GM23338 (cell line): ENCODE data around the gene HMOX1. TPM values are rescaled to one million over a fixed set of nuclear protein-coding genes. Genes with fewer than 3 reads are reported as not detected.

Source experiments
- ATAC-seq: fragments of 200-7000 bp; cut with Tn5 transposase; 3 replicates; pipeline ENCODE4 v1.9.1; 2020
- DNase-seq: peaks from one replicate; pipeline ENCODE4 v3.0.0-alpha.2; 2015; ENCODE audit warnings: low spot score
- H2AFZ ChIP-seq: fragments of 200-600 bp; sonication (generic); 2 replicates; pipeline ENCODE4 v1.8.0; 2016; ENCODE audit warnings: antibody characterized with exemption, mild to moderate bottlenecking, moderate library complexity
- H3F3A ChIP-seq: fragments of 200-600 bp; sonication (generic); replicated peaks from 2 replicates; pipeline ENCODE4 v1.8.0; 2017; ENCODE audit warnings: antibody characterized with exemption, mixed run types, low read depth
- H3K27ac ChIP-seq: fragments of 200-600 bp; sonication (generic); 2 replicates; pipeline ENCODE4 v1.6.1; 2016; ENCODE audit warnings: low read depth
- H3K27me3 ChIP-seq: fragments of 200-600 bp; sonication (generic); 2 replicates; pipeline ENCODE4 v1.8.0; 2016; ENCODE audit warnings: mild to moderate bottlenecking, mixed run types, moderate library complexity; ENCODE audit not compliant: insufficient read depth
- H3K36me3 ChIP-seq: fragments of 200-600 bp; sonication (generic); 2 replicates; pipeline ENCODE4 v1.8.0; 2016; ENCODE audit warnings: mild to moderate bottlenecking; ENCODE audit not compliant: insufficient read depth
- H3K4me1 ChIP-seq: fragments of 200-600 bp; sonication (generic); 2 replicates; pipeline ENCODE4 v1.8.0; 2016; ENCODE audit warnings: mild to moderate bottlenecking, moderate library complexity; ENCODE audit not compliant: insufficient read depth
- H3K4me2 ChIP-seq: fragments of 200-600 bp; sonication (generic); 2 replicates; pipeline ENCODE4 v1.7.1; 2017; ENCODE audit warnings: mixed run types
- H3K4me3 ChIP-seq: fragments of 200-600 bp; sonication (generic); 2 replicates; pipeline ENCODE4 v1.6.1; 2016; ENCODE audit warnings: mixed run types
- H3K79me2 ChIP-seq: fragments of 200-600 bp; sonication (generic); replicated peaks from 2 replicates; pipeline ENCODE4 v1.8.0; 2017; ENCODE audit warnings: mild to moderate bottlenecking; ENCODE audit not compliant: insufficient read depth
- H3K9me2 ChIP-seq: fragments of 200-600 bp; sonication (generic); 2 replicates; pipeline ENCODE4 v1.8.0; 2017; ENCODE audit not compliant: insufficient read depth
- H4K20me1 ChIP-seq: fragments of 200-600 bp; sonication (generic); replicated peaks from 2 replicates; pipeline ENCODE4 v1.8.0; 2017; ENCODE audit warnings: mild to moderate bottlenecking; ENCODE audit not compliant: insufficient read depth
- H3K27ac Mint-ChIP-seq: 2 replicates; pipeline ENCODE4 v1.8.0; 2020; ENCODE audit warnings: inconsistent platforms, mild to moderate bottlenecking, moderate library complexity, mixed read lengths
- H3K27me3 Mint-ChIP-seq: 3 replicates; pipeline ENCODE4 v1.8.0; 2022; ENCODE audit warnings: low read depth, mild to moderate bottlenecking, moderate library complexity, mixed read lengths, inconsistent platforms; ENCODE audit not compliant: insufficient read depth, poor library complexity
- H3K36me3 Mint-ChIP-seq: 3 replicates; pipeline ENCODE4 v1.8.0; 2021; ENCODE audit warnings: low read depth, mild to moderate bottlenecking, inconsistent platforms, moderate library complexity, mixed read lengths
- H3K4me1 Mint-ChIP-seq: 3 replicates; pipeline ENCODE4 v1.8.0; 2020; ENCODE audit warnings: mild to moderate bottlenecking, inconsistent platforms, mixed read lengths
- H3K4me3 Mint-ChIP-seq: 3 replicates; pipeline ENCODE4 v1.8.0; 2021; ENCODE audit warnings: moderate library complexity, mild to moderate bottlenecking, inconsistent platforms, mixed read lengths
- H3K9me3 Mint-ChIP-seq: 3 replicates; pipeline ENCODE4 v1.8.0; 2020; ENCODE audit warnings: moderate library complexity, mild to moderate bottlenecking, inconsistent platforms, mixed read lengths
- CREB1 ChIP-seq: fragments of 250-450 bp; sonication (Bioruptor Pico); IDR thresholded peaks from 2 replicates; pipeline ENCODE4 v1.5.0; 2020; ENCODE audit warnings: low read depth, mild to moderate bottlenecking, moderate library complexity
- EZH2 ChIP-seq: fragments of 200-600 bp; sonication (generic); IDR thresholded peaks from one replicate; pipeline ENCODE4 v1.8.0; 2017; ENCODE audit warnings: antibody characterized with exemption, mild to moderate bottlenecking, low read depth; ENCODE audit not compliant: unreplicated experiment
- EZH2phosphoT487 ChIP-seq: fragments of 200-600 bp; sonication (generic); IDR thresholded peaks from one replicate; pipeline ENCODE4 v1.8.1; 2018; ENCODE audit warnings: antibody characterized with exemption; ENCODE audit not compliant: unreplicated experiment
- POLR2AphosphoS5 ChIP-seq: IDR thresholded peaks from 2 replicates; pipeline ENCODE4 v1.6.1; 2016; ENCODE audit warnings: antibody characterized with exemption, low read depth
- STAT1 ChIP-seq: IDR thresholded peaks from one replicate; pipeline ENCODE4 v1.6.1; 2016; ENCODE audit warnings: antibody characterized with exemption; ENCODE audit not compliant: unreplicated experiment
- ZNF331 ChIP-seq: fragments of 250-450 bp; sonication (Bioruptor Pico); IDR thresholded peaks from 2 replicates; pipeline ENCODE4 v1.5.0; 2020; ENCODE audit warnings: low read depth, mild to moderate bottlenecking, moderate library complexity
- polyA plus RNA-seq: library from polyadenylated mRNA; unstranded; fragments of >200 nt; fragmentation: Nextera tagmentation; extraction: Ambion mirVana; gene quantifications from 2 replicates; pipeline ENCODE4 v1.2.1, GENCODE V29; 2016
- total RNA-seq: library from RNA; depleted of rRNA; stranded (reverse); fragments of >200 nt; shearing (Covaris generic); gene quantifications from 2 replicates; pipeline ENCODE4 v1.2.3, GENCODE V29; 2014
- TF ChIP-seq, protein P1 (sequence below): fragments of 250-450 bp; sonication (Bioruptor Pico); IDR thresholded peaks from 2 replicates; pipeline ENCODE4 v1.5.0; 2020; ENCODE audit warnings: mild to moderate bottlenecking, moderate library complexity
- TF ChIP-seq, protein P2 (sequence below), 2 experiments: fragments of 200-600 bp in 1 of 2; sonication (generic) in 1 of 2; conservative IDR thresholded peaks; 2 replicates each; pipeline versions ENCODE4 v1.5.1 to v1.6.1; 2016 to 2017; ENCODE audit warnings: antibody characterized with exemption in 2 of 2, low read depth in 2 of 2, mild to moderate bottlenecking in 2 of 2, moderate library complexity in 1 of 2

HMOX1 gene
- total and polyA plus RNA-seq, 2 experiments from 2014 or later, result 10.9 to 22.6 TPM

DNA sequence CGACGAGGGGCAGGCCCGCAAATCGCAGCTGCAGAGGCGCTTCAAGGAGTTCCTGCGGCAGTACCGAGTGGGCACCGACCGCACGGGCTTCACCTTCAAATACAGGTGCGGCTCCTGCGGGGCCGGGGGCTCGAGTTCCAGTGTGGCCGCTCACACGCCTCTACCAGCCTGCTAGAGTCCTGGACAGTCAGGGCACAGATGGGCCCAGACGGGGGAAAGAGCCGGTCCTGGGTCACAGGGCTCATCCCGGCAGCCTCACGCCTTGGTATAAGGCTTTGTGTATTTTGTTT is 19.6 kb downstream of the HMOX1 start (continued):
- TF ChIP-seq, protein P1, sequence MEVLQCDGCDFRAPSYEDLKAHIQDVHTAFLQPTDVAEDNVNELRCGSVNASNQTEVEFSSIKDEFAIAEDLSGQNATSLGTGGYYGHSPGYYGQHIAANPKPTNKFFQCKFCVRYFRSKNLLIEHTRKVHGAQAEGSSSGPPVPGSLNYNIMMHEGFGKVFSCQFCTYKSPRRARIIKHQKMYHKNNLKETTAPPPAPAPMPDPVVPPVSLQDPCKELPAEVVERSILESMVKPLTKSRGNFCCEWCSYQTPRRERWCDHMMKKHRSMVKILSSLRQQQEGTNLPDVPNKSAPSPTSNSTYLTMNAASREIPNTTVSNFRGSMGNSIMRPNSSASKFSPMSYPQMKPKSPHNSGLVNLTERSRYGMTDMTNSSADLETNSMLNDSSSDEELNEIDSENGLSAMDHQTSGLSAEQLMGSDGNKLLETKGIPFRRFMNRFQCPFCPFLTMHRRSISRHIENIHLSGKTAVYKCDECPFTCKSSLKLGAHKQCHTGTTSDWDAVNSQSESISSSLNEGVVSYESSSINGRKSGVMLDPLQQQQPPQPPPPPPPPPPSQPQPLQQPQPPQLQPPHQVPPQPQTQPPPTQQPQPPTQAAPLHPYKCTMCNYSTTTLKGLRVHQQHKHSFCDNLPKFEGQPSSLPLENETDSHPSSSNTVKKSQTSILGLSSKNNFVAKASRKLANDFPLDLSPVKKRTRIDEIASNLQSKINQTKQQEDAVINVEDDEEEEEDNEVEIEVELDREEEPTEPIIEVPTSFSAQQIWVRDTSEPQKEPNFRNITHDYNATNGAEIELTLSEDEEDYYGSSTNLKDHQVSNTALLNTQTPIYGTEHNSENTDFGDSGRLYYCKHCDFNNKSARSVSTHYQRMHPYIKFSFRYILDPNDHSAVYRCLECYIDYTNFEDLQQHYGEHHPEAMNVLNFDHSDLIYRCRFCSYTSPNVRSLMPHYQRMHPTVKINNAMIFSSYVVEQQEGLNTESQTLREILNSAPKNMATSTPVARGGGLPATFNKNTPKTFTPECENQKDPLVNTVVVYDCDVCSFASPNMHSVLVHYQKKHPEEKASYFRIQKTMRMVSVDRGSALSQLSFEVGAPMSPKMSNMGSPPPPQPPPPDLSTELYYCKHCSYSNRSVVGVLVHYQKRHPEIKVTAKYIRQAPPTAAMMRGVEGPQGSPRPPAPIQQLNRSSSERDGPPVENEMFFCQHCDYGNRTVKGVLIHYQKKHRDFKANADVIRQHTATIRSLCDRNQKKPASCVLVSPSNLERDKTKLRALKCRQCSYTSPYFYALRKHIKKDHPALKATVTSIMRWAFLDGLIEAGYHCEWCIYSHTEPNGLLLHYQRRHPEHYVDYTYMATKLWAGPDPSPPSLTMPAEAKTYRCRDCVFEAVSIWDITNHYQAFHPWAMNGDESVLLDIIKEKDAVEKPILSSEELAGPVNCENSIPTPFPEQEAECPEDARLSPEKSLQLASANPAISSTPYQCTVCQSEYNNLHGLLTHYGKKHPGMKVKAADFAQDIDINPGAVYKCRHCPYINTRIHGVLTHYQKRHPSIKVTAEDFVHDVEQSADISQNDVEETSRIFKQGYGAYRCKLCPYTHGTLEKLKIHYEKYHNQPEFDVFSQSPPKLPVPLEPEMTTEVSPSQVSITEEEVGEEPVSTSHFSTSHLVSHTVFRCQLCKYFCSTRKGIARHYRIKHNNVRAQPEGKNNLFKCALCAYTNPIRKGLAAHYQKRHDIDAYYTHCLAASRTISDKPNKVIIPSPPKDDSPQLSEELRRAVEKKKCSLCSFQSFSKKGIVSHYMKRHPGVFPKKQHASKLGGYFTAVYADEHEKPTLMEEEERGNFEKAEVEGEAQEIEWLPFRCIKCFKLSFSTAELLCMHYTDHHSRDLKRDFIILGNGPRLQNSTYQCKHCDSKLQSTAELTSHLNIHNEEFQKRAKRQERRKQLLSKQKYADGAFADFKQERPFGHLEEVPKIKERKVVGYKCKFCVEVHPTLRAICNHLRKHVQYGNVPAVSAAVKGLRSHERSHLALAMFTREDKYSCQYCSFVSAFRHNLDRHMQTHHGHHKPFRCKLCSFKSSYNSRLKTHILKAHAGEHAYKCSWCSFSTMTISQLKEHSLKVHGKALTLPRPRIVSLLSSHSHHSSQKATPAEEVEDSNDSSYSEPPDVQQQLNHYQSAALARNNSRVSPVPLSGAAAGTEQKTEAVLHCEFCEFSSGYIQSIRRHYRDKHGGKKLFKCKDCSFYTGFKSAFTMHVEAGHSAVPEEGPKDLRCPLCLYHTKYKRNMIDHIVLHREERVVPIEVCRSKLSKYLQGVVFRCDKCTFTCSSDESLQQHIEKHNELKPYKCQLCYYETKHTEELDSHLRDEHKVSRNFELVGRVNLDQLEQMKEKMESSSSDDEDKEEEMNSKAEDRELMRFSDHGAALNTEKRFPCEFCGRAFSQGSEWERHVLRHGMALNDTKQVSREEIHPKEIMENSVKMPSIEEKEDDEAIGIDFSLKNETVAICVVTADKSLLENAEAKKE, result no peak
- TF ChIP-seq POLR2AphosphoS5 (no peak), EZH2 (no peak)

DNA sequence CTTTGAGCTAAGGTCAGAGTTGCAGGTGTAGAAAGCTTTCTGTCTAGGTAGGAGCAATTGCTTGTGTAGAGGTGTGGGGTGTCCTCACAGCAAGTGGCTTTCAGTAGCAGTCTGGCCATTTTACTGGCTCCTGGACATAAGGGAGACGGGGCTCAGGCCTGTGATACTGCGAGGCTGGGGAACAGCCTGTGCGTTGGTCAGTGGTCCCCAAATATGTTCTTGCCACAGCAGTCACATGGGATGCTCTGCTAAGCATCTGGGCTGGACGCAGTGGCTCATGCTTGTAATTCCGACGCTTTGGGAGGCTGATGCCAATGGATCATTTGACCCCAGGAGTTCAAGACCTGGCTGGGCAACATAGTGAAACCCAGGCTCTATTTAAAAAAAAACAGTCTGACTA is 21.0 kb downstream of the HMOX1 start:
- H2AFZ ChIP-seq, result no peak overlapping the region
- H3K4me3 ChIP-seq, result peak overlapping the region; percentile 79; the same call in 1 of the 2 replicates
- peak overlapping the region; percentile 99 for H3K4me3 Mint-ChIP-seq
- peaks cover 8% of the 10 kb centered on the region; the same call in 1 of the 2 replicates for H4K20me1 ChIP-seq
- H3K36me3 Mint-ChIP-seq, result peaks cover 73% of the 10 kb centered on the region
- H3K4me2 ChIP-seq, result peak overlapping the region; percentile 84
- H3K4me1 ChIP-seq, result peaks cover 20% of the 10 kb centered on the region
- no peaks in the 10 kb centered on the region for H3K27me3 ChIP-seq
- peaks cover 22% of the 10 kb centered on the region for H3K27me3 Mint-ChIP-seq
- DNase-seq, result no peak
- peaks cover 48% of the 10 kb centered on the region for H3K79me2 ChIP-seq
- peaks cover 36% of the 10 kb centered on the region for H3K4me1 Mint-ChIP-seq
- no peaks in the 10 kb centered on the region for H3K9me3 Mint-ChIP-seq
- H3F3A ChIP-seq, result no peaks in the 10 kb centered on the region
- H3K27ac ChIP-seq, result peak overlapping the region; percentile 45; the same call in 1 of the 2 replicates
- H3K9me2 ChIP-seq, result no peaks in the 10 kb centered on the region
- peak overlapping the region; percentile 89 for H3K27ac Mint-ChIP-seq
- no peak for ATAC-seq
- peaks cover 57% of the 10 kb centered on the region for H3K36me3 ChIP-seq
- TF ChIP-seq CREB1 (CRISPR knock-in tag) (no peak), POLR2AphosphoS5 (no peak), EZH2phosphoT487 (no peak), ZNF331 (no peak), STAT1 (no peak), EZH2 (no peak)
- TF ChIP-seq, protein P1, result no peak
- TF ChIP-seq, protein P2, sequence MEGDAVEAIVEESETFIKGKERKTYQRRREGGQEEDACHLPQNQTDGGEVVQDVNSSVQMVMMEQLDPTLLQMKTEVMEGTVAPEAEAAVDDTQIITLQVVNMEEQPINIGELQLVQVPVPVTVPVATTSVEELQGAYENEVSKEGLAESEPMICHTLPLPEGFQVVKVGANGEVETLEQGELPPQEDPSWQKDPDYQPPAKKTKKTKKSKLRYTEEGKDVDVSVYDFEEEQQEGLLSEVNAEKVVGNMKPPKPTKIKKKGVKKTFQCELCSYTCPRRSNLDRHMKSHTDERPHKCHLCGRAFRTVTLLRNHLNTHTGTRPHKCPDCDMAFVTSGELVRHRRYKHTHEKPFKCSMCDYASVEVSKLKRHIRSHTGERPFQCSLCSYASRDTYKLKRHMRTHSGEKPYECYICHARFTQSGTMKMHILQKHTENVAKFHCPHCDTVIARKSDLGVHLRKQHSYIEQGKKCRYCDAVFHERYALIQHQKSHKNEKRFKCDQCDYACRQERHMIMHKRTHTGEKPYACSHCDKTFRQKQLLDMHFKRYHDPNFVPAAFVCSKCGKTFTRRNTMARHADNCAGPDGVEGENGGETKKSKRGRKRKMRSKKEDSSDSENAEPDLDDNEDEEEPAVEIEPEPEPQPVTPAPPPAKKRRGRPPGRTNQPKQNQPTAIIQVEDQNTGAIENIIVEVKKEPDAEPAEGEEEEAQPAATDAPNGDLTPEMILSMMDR (conservative IDR thresholded peaks at IDR 0.05; ENCODE audit: low read depth in 2 of 2), result no peak
